Stimulated activated CD8-positive, alpha-beta memory T cell treated with anti-CD3 and anti-CD28 coated beads, Interleukin-4, amount 100 ng/mL, for 1 hour (primary cell): Measurements from ENCODE around the gene MUSK.
"Not testable (repeated sequence)": the region's sequence is repeated elsewhere in the genome, so short reads cannot be mapped to it uniquely, and the experiment has no call there.

ENCODE experiments used
- DNase-seq, 2 donors: peaks; one replicate each; pipeline ENCODE4 v3.0.0-alpha.2; 2020; ENCODE audit warnings: low read depth in 2 of 2, low spot score in 1 of 2

MUSK gene

GRCh38 chr9:110807956-110808598 is 139.5 kb downstream of the MUSK start:
- no peak for DNase-seq

- no peak for DNase-seq
Measured at GRCh38 chr9:110808599-110808980, 140.0 kb downstream of the MUSK start.

- no peak for DNase-seq
Measured at GRCh38 chr9:110809038-110809595, 140.5 kb downstream of the MUSK start.

- no peak for DNase-seq
Measured at GRCh38 chr9:110810262-110810976, 141.8 kb downstream of the MUSK start.

GRCh38 chr9:110812886-110813285 is 144.3 kb downstream of the MUSK start:
- no peak for DNase-seq

DNA sequence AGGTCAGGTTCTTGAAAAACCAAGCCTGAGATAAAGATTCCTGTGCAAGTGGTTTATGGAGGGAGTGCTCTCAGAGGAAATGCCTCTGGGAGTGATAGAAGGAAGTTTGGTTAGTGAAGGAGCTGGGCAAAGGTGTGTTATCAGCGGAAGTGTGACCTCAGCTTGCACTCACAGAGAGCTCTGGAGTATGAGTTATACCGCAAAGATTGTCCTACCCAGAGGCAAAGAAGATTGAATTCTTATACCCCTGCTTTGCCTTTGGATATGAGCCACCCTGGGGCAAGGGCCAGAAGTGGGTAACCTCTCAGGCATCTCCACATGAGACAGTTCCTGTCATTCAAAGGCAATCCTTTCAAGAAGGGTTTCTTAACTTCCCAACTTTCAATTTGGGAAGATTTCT is 145.6 kb downstream of the MUSK start:
- DNase-seq = no peak

DNA sequence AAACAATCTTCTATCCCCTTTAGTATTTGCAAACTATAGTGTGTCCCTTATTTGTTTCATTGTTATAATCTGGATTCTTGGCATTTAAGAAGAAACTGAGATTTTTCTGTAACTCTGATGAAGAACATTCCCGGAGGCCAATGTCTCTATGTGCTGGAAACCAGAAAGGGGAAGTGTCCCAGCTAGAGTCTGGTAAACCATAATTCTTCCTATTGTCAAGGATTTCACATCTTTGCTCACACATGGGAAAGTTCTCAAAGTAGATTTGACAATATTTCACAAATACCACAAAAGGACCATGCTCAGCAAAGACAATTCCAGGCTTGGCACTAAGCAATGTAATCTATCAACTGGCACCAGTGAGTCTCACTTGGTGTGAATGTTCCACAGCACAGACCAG is 146.8 kb downstream of the MUSK start:
- DNase-seq = no peak

GRCh38 chr9:110820381-110820780 is 151.8 kb downstream of the MUSK start:
- no peak for DNase-seq

DNA sequence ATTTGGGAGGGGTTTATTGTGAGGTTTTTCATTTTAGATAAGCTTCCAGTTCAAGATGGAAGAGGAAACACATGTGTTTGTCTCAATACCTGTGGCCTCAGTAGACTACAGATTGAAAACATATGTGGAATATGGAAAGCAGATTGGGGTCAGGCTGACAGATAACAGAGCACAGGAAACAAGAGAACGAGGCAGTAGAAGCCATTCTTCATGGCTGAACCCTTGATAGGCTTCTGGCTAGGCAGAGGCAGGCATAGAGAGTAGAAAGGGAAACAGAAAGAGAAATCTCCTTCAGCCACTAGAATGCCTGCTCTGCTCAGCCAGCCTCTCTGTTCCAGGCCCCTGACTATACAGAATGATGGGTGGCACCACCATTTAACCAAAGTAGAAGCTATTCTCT is 152.5 kb downstream of the MUSK start:
- DNase-seq = no peak

DNA sequence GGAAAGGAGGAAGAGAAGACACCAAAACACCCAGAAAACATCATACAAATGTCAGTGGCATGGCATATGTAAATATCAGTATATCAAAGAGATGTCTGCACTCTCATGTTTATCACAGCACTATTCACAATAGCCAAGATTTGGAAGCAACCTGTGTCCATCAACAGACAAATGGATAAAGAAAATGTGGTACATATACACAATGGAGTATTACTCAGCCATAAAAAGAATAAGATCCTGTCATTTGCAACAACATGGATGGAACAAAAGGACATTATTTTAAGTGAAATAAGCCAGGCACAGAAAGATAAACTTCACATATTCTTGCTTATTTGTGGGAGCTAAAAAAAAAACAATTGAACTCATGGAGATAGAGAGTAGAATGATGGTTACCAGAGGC is 156.5 kb downstream of the MUSK start:
- DNase-seq = not testable (repeated sequence)

GRCh38 chr9:110825950-110826349 is 157.4 kb downstream of the MUSK start:
- no peak for DNase-seq

GRCh38 chr9:110826400-110826799 is 157.8 kb downstream of the MUSK start:
- DNase-seq = not testable (repeated sequence)

- DNase-seq = no peak
Measured at GRCh38 chr9:110828264-110828663, 159.7 kb downstream of the MUSK start.

DNA sequence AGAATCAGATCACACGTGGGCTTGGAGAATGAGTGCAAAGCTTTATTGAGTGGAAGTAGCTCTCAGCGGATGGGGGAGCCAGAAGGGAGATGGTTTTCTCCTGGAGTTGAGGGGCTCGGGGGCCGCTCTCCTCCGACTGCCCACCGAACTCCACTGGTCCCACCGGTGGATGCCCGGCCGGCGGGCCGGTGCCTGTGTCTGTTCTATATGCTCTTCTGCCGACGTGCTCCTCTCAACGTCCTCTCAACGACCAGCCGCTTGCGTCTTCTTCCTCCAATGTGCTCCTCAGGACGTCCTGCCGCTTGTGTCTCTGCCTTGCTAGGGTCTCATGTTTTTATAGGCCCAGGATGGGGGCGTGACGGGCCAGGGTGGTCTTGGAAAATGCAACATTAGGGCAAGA is 161.9 kb downstream of the MUSK start:
- DNase-seq = no peak

GRCh38 chr9:110832926-110833325 is 164.3 kb downstream of the MUSK start:
- DNase-seq = no peak

DNA sequence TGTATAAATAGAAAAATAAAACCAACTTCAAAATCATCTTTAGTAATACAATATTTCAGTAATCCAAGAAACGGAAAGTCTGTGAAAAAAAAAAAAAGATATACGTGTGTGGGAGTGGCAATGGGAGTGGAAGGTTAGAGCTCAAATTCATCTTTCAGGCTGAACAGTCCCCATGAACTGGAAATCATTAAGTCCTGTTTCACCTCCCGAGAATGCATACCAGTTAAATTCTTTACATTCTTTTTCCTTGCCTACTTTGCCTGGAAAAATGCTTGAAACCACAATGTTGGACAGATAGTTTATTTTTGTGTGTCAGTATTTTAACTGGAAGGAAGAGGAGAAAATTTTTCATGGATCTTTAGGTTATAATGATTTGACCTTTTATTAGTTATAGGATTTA is 166.8 kb downstream of the MUSK start:
- DNase-seq = no peak

DNA sequence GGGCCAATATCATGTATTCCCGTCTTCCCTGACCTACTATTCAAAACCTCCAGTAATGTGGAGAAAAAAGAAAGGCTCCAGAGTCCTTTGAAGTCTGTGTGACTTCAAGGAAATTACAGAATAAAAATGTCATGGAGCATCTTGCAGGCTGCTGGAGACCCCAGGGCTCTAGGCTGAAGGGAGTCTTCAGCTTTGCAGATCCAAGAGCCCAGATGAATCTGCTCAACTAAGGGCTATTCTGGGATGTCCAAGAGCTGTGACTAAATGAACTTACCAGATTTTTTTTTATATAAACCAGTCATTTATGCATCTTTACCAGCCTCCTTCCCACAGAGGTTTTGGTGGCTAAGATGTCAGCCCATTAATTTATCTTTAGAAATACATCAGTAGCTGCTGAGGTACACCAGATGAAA is 167.3 kb downstream of the MUSK start:
- no peak for DNase-seq

DNA sequence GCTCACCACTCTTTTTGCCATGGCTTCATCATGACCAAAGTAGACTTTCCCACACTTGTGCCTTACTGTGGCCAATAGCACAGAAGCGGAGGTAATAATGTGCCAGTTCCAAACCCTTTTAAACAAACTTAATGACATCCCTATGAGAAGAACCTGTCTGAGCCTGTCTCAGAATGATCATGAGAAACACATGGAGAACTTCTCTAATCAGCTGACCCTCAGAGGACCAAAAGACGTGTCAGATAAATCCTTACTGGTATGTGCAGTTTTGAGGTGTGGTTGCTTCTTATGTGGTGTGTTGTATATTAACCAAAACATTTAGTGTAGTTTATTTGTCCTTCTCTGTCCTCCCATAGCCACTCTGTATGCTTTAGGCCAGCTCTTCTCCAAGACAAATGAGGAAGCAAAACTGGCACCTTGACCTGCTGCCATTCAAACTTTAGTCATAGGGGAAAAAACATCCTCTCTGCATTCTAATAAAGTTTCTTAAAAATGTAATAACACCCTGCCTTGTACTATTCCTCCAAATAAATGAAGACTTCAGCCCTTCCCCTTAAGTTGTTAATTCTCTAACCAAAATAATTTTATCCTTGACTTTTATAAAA is 168.9 kb downstream of the MUSK start:
- DNase-seq = no peak

DNA sequence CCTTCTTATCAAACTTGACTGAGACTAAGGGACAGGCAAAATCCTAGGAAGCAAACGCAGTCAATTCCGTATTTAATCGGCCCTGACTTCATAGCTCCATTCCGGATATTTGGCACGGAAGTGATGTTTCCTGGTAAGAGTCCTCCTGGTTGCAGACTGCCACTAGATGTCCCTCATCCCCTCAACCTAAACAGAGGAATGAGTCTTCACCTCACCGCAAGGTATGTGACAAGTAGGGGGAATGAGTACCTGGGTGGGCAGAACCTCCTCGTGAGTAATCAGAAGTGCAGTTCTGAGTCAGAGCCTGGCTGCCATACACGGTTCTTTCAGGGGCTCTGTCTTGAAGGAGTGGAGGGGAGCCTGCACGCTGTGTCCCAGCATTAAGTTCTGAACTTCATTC is 173.6 kb downstream of the MUSK start:
- DNase-seq = no peak

DNA sequence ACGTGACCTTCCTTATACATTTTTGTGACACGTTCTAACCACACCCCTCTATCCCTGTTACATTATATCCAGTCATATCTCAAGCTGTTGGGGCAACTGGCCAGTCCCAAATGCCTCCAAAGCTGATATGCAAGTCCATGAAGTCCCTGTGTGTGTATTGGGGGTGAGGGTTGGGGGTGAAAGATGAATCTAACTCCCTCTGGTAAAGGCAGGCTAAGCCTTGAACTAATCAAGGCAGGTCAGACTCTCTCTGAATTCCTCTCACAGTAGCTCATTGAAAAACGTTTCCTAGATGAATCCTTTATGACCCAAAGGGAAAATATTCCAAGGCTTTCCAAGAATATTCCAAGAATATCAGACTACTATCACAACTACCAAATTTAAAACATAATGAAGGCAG is 174.4 kb downstream of the MUSK start:
- DNase-seq = no peak

- DNase-seq = no peak
Measured at GRCh38 chr9:110844121-110844520, 175.5 kb downstream of the MUSK start.

DNA sequence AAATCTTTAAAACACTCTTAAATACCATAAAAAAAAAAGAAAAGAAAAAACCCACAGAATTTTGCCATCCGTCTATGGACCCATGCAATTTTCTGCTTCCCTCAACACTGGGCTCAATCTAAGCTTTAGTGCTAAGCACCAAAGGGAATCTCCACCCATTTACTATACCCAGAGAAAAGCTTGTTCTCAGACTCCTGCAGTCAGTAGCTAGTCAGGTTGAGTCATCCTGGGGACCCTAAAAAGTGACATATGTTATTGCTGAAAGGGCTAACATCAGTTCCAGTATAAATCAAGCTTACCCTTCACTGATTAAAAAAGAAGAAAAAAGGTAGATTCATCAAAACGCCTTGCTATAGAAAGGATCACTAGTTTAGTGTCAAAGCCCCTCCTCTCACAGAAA is 177.6 kb downstream of the MUSK start:
- no peak for DNase-seq
